ENCODE measurements around the gene CADM2.

Gene CADM2

GRCh38 chr3:85592256-85592655, 633.5 kb downstream of the CADM2 start:
- H3K27me3 ChIP-seq (ENCODE audit: insufficient read depth, low read depth) = no peaks in the 10 kb centered on the region
- no peak overlapping the region for H3K4me3 ChIP-seq (IDR thresholded peaks at IDR 0.05; ENCODE audit: insufficient read depth, low read depth, low read length)
- no peak overlapping the region for H3K27ac ChIP-seq
- no peaks in the 10 kb centered on the region for H3K36me3 ChIP-seq (ENCODE audit: insufficient read depth)
- no peak overlapping the region for H3K9ac ChIP-seq
- no peak overlapping the region for H3K4me2 ChIP-seq
- no peak overlapping the region for H2AFZ ChIP-seq (ENCODE audit: low read depth)
- H3K4me1 ChIP-seq (ENCODE audit: low read depth, poor library complexity, severe bottlenecking) = no peaks in the 10 kb centered on the region
- no peak for TF ChIP-seq CTCF (conservative IDR thresholded peaks at IDR 0.05; ENCODE audit: low read depth, low read length)
- H4K20me1 ChIP-seq (ENCODE audit: insufficient read depth) = no peaks in the 10 kb centered on the region
- H3K79me2 ChIP-seq (ENCODE audit: insufficient read depth, low read depth) = no peaks in the 10 kb centered on the region

- Histone ChIP-seq H3K27ac (no peak overlapping the region), H4K20me1 (ENCODE audit: insufficient read depth) (no peaks in the 10 kb centered on the region), H3K4me3 (IDR thresholded peaks at IDR 0.05; ENCODE audit: insufficient read depth, low read depth, low read length) (no peak overlapping the region), H3K36me3 (ENCODE audit: insufficient read depth) (no peaks in the 10 kb centered on the region), H2AFZ (ENCODE audit: low read depth) (no peak overlapping the region), H3K4me2 (no peak overlapping the region), H3K27me3 (ENCODE audit: insufficient read depth, low read depth) (no peaks in the 10 kb centered on the region), H3K4me1 (ENCODE audit: low read depth, poor library complexity, severe bottlenecking) (no peaks in the 10 kb centered on the region), H3K9ac (no peak overlapping the region), H3K79me2 (ENCODE audit: insufficient read depth, low read depth) (no peaks in the 10 kb centered on the region)
- no peak for TF ChIP-seq CTCF (conservative IDR thresholded peaks at IDR 0.05; ENCODE audit: low read depth, low read length)
Measured at GRCh38 chr3:85594676-85595075, 635.9 kb downstream of the CADM2 start.

GRCh38 chr3:85603378-85603777, 644.6 kb downstream of the CADM2 start:
- H3K79me2 ChIP-seq (ENCODE audit: insufficient read depth, low read depth) = no peaks in the 10 kb centered on the region
- H3K9ac ChIP-seq = no peak overlapping the region
- TF ChIP-seq CTCF (conservative IDR thresholded peaks at IDR 0.05; ENCODE audit: low read depth, low read length) = no peak
- H4K20me1 ChIP-seq (ENCODE audit: insufficient read depth) = no peaks in the 10 kb centered on the region
- no peak overlapping the region for H2AFZ ChIP-seq (ENCODE audit: low read depth)
- H3K4me3 ChIP-seq (IDR thresholded peaks at IDR 0.05; ENCODE audit: insufficient read depth, low read depth, low read length) = no peak overlapping the region
- H3K4me2 ChIP-seq = no peak overlapping the region
- H3K36me3 ChIP-seq (ENCODE audit: insufficient read depth) = no peaks in the 10 kb centered on the region
- no peak overlapping the region for H3K27ac ChIP-seq
- H3K27me3 ChIP-seq (ENCODE audit: insufficient read depth, low read depth) = no peaks in the 10 kb centered on the region
- no peaks in the 10 kb centered on the region for H3K4me1 ChIP-seq (ENCODE audit: low read depth, poor library complexity, severe bottlenecking)

GRCh38 chr3:85604641-85605040, 645.9 kb downstream of the CADM2 start:
- Histone ChIP-seq H3K4me1 (ENCODE audit: low read depth, poor library complexity, severe bottlenecking) (no peaks in the 10 kb centered on the region), H3K36me3 (ENCODE audit: insufficient read depth) (no peaks in the 10 kb centered on the region), H3K27me3 (ENCODE audit: insufficient read depth, low read depth) (no peaks in the 10 kb centered on the region), H3K4me2 (no peak overlapping the region), H2AFZ (ENCODE audit: low read depth) (no peak overlapping the region), H3K27ac (no peak overlapping the region), H3K9ac (no peak overlapping the region), H4K20me1 (ENCODE audit: insufficient read depth) (no peaks in the 10 kb centered on the region), H3K79me2 (ENCODE audit: insufficient read depth, low read depth) (no peaks in the 10 kb centered on the region), H3K4me3 (IDR thresholded peaks at IDR 0.05; ENCODE audit: insufficient read depth, low read depth, low read length) (no peak overlapping the region)
- no peak for TF ChIP-seq CTCF (conservative IDR thresholded peaks at IDR 0.05; ENCODE audit: low read depth, low read length)

- Histone ChIP-seq H3K4me2 (no peak overlapping the region), H3K27me3 (ENCODE audit: insufficient read depth, low read depth) (no peaks in the 10 kb centered on the region), H3K36me3 (ENCODE audit: insufficient read depth) (no peaks in the 10 kb centered on the region), H3K79me2 (ENCODE audit: insufficient read depth, low read depth) (no peaks in the 10 kb centered on the region), H3K9ac (no peak overlapping the region), H2AFZ (ENCODE audit: low read depth) (no peak overlapping the region), H4K20me1 (ENCODE audit: insufficient read depth) (no peaks in the 10 kb centered on the region), H3K27ac (no peak overlapping the region), H3K4me3 (IDR thresholded peaks at IDR 0.05; ENCODE audit: insufficient read depth, low read depth, low read length) (no peak overlapping the region), H3K4me1 (ENCODE audit: low read depth, poor library complexity, severe bottlenecking) (no peaks in the 10 kb centered on the region)
- TF ChIP-seq CTCF (conservative IDR thresholded peaks at IDR 0.05; ENCODE audit: low read depth, low read length) = no peak
Measured at GRCh38 chr3:85605066-85605465, 646.3 kb downstream of the CADM2 start.

All from KMS-11 (cell line).